Stimulated activated CD8-positive, alpha-beta memory T cell treated with anti-CD3 and anti-CD28 coated beads, Interleukin-12 subunit alpha, Interleukin-12 subunit beta, amount 100 ng/mL, for 24 hours (primary cell): ENCODE measurements around the gene PARD3.

Experiments
- DNase-seq: peaks from one replicate; pipeline ENCODE4 v3.0.0-alpha.2; 2020; ENCODE audit errors: extremely low read depth

Gene PARD3

DNA sequence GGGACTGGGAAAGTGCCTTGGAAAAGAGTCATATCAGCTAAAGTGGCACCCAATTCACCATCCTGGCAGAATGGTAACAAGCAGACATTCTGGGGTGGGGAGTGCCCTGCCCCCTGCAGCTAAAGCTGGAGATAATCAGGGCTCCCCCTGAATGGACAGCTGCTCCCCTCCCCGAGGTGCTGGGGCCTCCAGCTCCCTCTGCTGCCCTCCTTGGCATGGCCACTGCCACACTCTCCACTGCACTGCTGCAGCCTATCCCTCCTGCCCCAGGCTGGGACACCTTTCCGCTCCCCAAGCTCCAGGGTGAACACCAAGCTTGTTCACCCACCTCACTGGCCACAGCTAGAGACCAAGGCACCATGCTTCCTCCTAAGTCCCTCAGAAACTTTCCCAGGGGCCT is 9.8 kb upstream of the PARD3 start:
- no peak for DNase-seq

DNA sequence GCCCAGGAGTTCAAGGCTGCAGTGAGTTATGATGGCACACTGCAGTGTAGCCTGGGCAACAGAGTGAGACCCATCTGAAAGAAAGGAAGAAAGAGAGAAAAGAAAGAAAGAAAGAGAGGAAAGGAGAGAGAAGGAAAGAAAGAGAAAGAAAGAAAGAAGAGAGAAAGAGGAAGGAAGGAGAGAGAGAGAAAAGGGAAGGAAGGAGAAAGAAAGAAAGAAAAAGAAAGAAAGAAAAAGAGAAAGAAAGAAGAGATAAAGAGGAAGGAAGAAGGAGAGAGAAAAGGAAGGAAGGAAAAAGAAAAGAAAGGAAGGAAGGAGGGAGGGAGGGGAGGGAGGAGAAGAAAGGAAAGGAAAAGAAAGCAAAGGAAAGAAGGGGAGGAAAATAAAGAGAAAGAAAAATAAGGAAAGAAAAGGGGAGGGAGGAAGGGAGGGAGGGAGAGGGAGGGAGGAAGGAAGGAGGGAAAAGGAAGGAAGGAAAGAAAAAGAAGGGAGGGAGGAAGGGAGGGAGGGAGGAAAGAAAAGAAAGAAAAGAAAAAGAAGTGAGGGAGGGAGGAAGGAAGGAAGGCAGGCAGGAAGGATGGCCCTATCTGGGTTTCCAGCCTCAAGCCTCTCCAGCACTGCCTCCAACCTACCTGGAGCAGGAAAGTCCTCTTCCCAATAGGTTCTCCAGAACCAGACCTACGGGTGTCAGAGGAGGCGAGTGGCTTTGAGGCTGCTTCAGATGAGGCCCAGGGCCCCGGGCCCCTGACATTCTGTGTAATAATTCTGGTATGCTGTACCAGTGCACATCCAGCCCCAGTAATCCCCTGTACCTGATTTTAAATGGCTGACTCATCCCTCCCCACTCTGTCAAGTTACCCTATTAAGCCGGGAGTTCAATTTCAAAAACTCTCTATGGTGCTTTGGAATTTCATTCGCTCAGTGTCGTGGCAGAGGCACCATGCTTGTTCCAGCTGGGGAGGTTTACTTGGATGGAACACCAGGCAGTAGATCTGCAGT is 6.8 kb upstream of the PARD3 start:
- DNase-seq = no peak

- DNase-seq = no peak
Observed at GRCh38 chr10:34817586-34817985, 2.5 kb upstream of the PARD3 start.

DNA sequence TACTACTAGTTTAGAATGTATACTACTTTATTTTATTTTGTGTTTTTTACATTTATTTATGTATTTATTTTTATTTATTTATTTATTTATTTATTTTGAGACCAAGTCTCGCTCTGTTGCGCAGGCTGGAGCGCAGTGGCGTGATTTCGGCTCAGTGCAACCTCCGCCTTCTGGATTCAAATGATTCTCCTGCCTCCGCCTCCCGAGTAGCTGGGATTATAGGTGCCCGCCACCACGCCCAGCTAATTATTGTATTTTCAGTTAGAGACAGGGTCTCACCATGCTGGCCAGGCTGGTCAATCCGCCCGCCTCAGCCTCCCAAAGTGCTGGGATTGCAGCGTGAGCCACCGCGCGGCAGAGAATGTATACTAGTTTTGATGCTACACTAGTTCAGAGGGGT is 2.0 kb upstream of the PARD3 start:
- no peak for DNase-seq

DNA sequence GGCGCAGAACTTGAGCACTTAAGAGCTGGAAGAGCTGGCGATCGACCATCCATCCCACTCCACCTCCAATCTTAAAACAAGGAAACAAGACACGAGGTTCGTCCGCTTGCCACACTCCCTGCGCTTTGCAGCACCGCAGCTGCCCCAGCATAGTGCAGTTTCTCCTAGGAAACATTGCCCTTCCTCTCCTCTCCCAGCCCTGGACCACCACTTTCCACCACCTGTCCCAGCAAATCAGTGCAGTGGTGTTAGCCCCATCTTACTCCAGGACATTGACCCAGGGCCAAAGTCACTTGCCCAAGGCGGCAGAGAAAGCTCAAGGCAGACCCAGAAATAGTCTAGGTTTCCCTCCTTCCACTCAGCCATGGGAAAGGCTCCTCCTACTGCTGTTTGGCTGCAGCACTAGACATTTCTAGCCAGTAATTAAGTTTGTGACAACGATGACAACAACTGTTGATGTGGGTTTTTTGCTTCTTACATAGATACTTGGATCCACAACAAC is 1.5 kb upstream of the PARD3 start:
- DNase-seq = no peak

GRCh38 chr10:34816085-34816496 is 995 bp upstream of the PARD3 start:
- DNase-seq = no peak

DNA sequence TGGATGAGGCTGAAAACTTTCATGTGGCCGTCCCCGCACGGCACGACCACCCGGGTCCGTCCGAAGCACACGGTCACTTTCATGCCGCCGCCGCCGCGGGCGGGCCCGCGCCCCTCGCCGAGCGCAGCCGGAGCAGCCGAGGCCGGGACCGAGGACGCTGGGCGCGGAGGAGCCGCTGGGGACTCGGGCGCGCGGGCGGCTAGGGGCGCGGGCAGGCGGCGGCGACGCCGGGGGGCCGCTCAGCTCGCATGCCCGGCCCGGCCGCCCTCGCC is 247 bp downstream of the PARD3 start:
- DNase-seq = no peak

DNA sequence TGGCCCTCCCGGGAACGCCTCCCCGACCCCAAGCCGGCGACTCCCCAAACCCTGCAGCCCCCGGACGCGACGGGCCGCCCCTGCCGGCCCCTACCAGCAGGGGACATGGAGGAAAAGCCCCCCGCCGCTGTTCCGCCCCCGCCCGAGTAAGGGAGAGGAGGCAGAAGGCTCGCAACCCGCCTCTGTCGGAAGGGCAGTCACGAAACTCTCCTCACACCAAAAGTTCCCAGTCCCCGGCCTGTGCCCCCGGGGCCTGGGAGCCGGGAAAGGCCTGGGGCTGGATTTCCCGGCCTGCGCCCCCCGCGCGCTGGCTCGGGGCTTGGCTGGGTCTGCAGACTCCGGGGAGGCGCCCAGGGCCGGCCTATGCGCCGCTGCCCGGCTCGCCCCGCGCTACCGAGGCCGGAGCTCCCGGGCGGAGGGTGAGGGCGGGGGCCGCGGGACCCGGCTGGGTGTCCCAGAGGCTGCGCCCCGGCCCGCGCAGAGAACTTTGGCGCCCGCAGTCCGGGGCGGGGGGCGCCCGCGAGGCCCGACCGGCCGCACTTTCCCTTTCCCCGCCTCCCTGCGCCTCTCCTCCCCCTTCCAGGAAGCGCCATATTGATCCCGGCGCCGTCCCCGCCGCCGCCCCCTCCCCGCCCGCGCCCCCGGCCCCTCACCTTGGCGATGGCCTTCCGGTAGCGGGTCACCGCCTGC is 728 bp downstream of the PARD3 start:
- DNase-seq = no peak

- no peak for DNase-seq
Observed at GRCh38 chr10:34813626-34814222, 1.4 kb downstream of the PARD3 start.

DNA sequence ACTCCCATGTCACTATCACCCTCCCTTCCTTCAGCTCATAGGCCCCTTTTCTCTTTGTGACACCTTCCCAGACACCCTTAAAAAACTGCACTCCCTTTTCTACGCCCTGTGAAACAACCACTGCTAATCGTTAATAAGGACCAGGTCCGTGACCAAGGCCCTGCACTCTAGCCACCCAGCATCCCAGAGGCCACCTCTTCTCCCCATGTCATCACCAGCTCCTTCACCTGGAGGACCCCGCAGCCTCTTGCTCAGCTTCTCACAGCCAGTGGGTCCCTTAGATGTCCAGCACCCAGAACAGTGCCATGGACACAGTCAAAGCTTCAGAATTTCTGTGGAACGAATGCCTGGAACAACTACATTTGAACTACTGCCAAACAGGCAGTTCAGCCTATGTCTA is 2.3 kb downstream of the PARD3 start:
- DNase-seq = no peak

- no peak for DNase-seq
Observed at GRCh38 chr10:34811968-34812514, 3.1 kb downstream of the PARD3 start.

DNA sequence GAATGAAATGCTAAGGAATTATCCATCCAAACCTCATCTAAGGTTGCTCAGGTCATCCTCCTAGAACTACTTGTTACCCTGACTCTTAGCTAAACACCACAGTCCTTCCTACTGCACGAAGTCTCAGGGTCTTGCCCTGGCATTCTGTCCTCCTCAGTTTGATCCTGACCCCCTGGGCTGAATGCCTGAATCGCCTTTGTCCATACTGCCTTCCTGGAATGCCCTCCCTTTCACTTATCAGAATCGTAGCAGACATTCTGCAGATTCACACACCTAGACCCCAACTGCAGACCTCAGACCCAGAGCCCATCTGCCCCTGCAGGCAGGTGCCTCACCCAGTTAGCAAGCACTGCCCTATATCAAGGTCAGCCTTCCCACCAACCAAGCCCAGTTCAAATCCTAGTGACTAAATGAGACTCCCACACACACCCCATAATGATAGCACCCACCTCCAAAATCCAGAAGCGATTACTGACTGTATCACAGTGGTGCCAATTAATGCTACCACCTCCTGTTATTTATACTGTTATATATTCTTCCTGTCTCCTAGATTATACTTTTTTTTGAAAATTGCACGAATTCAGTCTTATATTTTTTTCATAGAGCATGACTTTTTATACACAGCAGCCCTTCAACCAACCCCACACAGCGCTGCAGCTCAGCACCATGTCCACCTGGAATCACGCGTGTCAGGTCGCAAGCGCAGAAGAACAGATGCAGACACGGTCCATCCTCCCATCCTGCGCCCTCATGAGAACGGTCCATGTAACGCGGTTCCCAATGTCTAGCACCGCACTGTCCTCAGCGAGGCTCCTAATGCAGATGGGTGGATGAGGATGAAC is 3.7 kb downstream of the PARD3 start:
- DNase-seq = no peak

DNA sequence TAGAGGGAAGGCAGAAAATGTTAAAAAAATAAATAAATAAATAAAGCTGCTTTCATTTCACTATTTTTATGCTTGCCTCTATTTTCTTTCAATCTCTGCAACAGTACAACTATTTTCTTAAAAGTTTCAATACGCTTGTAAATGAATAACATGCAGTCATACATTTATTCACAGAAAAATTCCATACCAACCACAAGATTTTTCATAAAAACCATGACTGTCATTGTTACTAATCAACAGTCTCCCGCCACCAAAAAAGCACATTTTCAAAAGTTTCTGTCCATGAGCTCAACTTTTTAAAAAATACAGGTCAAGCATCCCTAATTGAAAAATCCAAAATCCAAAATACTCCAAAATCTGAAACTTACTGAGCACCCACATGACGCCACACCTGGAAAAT is 5.3 kb downstream of the PARD3 start:
- DNase-seq = no peak

DNA sequence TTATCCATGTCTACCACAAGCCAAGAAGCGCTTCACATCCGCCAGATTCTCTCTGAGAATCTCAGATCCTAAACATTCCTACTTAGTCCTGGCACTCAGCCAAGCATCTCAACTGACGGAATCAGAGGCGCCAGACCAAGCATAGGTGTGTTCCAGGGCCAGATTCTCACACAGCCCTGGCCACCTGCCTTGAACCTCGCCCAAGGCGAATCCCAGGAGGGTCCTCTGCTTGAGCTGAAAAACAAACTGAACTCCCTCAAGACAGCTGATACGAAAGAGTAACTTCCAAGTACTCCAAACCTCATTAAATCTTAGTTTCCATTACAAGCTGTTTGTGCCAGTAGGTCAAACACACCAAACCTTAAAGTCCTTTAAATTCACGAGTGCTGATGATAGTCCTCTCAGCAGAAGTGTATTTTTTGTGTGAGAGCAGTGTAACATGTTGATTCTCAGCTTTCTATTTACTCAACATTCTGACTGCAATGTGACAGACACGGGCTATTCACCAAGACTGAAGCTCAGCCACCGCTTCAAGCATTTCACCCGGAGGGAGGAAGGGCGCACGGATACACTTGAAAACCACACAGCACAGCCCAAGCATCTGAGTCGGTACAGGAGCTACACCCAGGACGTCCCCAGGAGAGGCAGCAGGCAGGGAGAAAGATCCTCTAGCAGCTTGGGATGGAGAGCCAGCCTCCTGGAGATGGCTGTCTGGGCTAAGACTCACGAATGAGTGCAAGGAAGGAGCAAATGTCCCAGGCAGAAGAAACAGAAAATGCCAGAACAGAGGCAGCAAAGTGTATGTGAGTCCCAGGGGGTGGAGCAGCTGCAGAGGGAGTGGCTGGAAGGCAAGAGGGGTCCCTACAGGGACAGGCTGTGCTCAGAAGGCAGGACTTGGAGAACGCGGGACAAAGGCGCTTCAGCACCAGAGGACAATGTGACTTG is 6.0 kb downstream of the PARD3 start:
- no peak for DNase-seq

GRCh38 chr10:34808336-34808735 is 6.8 kb downstream of the PARD3 start:
- DNase-seq = no peak

DNA sequence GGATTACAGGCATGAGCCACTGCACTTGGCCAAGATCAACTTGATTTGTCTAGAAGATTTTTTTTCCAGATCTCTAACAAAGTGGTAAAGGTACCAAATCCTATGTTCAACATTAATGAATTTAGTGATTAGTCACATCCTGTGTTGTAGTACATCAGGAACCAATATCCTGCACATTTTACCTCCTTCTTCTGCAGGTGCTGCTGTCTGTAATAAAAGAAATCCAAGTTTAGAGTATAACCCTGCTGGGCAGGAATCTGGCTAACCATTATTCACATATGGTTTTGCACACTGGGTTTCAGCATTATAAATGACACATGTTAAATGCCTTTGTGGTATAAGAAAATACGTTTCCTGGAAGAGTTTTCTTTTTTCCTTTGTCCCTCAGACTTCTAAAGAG is 10.8 kb downstream of the PARD3 start:
- DNase-seq = no peak

DNA sequence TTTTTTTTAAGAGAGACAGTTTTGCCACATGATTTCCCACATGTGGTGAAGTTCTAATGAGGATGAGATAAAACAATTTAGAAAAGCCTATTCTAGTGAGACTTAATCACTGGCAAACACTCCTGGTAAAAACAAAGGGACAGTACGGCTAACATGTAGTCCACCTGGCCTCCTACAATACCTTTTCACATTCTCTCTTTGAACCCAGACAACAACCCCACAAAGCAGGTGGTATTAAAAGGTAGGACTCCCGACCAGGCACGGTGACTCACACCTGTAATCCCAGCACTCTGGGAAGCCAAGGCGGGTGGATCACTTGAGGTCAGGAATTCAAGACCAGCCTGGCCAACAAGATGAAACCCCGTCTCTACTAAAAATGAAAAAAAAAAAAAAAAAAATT is 12.4 kb downstream of the PARD3 start:
- DNase-seq = no peak

DNA sequence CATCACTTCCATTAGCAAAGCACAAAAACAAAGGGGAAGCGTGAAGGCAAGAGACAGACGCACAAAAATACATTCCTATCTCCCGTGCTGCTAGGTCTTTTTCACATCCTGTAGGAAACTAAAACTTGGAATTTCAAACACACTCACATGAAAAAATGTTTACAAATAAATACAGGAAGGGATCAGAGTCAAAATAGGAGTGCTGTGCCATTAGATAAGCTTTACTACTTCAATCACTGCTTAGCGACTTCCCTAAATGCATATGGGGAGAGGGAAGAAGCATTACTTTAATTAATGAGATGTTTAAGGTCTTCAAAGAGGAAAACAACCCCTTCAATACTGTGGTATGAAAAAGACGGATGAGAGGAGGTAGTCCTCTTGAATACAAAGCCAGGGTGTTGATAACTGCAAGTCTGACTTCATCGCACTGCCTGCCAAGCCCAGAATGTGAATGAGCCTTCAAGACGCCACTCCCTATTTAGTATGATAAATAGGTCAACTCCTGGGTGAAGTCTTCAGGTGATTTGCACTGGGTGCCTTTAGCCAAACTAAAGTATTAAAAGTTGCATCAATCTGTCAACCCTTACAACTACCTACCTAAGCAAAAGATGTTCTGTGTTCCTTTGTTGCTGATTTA is 13.9 kb downstream of the PARD3 start:
- no peak for DNase-seq

DNA sequence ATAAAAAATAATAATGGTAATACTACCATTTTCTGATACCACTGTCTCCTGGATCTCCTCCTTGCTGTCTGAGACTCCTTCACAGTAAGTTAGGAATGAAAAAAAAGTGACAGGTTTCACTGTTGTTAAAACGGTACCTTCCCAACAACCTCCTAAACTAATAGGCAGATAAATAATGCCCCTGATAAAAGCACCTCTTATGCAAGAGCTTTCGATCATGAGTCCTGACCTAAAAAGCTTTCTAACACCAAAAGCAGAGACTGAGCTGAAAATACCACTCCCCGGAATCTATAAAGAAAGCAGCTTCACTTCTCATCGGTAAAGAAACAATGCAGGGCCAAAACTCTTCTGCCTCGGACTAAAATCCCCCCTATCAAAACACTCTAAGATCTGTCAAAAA is 14.5 kb downstream of the PARD3 start:
- no peak for DNase-seq

DNA sequence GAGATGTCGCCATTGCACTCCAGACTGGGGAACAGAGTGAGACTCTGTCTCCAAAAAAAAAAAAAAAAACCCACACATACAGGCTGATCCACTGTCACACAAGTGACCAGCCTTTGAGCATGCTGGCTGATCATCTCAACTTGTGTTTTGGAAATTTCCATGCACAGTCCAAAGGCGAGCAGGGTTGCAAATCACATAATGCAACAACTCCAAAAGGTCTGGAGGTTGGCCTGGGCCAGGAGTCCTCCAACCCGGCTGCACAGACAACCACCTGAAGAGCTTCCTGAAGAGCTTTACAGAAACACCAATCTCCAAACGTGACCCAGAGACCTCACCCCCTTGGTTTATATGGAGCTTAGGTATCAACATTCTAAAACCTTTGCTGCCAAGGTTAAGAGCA is 16.4 kb downstream of the PARD3 start:
- DNase-seq = no peak
